A673 (cell line): ENCODE measurements around the gene SESN1.

Experiments used
- CTCF ChIP-seq: fragments of 300-800, 200-600 bp; sonication (generic); conservative IDR thresholded peaks from 2 replicates; pipeline ENCODE4 v1.5.1; 2017; ENCODE audit warnings: low read depth, mild to moderate bottlenecking, antibody characterized with exemption, low read length, moderate library complexity, mixed read lengths
- EZH2 ChIP-seq: fragments of 200-600 bp; sonication (generic); IDR thresholded peaks from 2 replicates; pipeline ENCODE4 v1.6.1; 2017; ENCODE audit warnings: borderline replicate concordance, low read depth, mild to moderate bottlenecking, mixed read lengths, antibody characterized with exemption, low read length; ENCODE audit not compliant: poor library complexity, severe bottlenecking

DNA sequence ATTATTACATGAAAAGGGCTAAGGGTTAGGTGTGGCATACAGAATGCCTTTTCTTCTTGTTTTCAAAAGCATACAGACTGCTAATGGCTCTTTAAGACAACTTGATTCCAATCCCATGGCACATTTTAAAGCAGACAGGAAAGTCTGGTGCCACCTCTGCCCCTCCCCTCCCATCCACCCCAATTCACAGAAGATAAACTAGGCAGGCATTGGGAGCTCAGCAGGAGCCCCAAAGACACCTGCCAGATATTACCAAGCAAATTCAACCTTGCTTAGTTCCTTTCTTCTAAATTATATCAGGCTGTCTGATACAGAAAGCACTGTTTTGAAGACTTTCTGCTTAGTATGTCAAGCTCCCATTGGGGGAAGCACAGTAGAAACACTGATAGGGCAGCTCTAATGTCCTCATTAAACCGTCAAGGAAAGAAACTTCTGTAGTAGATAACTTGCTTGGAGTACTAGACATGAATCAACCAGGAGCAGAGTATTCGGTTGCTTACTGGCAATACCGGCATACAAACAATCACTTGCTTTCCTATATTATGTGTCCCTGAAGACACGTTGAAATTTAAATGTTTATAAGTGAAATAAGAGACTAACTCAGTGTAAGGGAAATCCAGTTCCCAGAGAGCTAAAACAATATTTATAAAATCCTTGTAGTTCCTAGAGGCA lies 13.0 kb downstream of the SESN1 start:
- TF ChIP-seq CTCF, result no peak
- TF ChIP-seq EZH2, result no peak
